ENCODE results near the gene HIP1. TPM values are rescaled to one million over a fixed set of nuclear protein-coding genes. Genes with fewer than 3 reads are reported as not detected.
A peak's percentile ranks its signal among the peaks of the same experiment; 100 is the strongest.

Gene HIP1
- total and polyA plus RNA-seq, 9 of the 15 experiments (the other 6 are each of a cell fraction or from before 2014, with no cell fraction given): 2.4 to 13.7 (median 9.5) TPM

DNA sequence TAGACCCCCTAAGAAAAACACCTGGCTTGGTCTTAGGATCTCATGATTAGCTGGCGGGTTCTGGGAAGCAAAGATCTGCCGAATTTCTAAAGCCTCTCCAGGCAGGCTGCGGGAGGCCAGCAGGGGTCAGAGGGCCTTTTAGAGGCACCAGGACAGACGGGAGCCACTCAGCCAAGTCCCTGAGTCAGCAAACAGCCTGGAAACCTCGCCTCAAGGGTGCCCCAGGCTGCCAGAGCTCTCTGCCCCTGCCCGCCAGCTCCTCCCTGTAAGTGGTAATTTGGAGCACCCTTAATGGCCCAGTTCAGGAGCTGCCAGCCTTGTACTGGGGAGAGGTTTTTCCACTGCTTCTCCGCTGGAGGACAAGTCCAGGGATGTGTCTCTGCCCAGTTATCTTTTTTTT, 88.7 kb downstream of the HIP1 start (continued):
- TF ChIP-seq, protein P1, sequence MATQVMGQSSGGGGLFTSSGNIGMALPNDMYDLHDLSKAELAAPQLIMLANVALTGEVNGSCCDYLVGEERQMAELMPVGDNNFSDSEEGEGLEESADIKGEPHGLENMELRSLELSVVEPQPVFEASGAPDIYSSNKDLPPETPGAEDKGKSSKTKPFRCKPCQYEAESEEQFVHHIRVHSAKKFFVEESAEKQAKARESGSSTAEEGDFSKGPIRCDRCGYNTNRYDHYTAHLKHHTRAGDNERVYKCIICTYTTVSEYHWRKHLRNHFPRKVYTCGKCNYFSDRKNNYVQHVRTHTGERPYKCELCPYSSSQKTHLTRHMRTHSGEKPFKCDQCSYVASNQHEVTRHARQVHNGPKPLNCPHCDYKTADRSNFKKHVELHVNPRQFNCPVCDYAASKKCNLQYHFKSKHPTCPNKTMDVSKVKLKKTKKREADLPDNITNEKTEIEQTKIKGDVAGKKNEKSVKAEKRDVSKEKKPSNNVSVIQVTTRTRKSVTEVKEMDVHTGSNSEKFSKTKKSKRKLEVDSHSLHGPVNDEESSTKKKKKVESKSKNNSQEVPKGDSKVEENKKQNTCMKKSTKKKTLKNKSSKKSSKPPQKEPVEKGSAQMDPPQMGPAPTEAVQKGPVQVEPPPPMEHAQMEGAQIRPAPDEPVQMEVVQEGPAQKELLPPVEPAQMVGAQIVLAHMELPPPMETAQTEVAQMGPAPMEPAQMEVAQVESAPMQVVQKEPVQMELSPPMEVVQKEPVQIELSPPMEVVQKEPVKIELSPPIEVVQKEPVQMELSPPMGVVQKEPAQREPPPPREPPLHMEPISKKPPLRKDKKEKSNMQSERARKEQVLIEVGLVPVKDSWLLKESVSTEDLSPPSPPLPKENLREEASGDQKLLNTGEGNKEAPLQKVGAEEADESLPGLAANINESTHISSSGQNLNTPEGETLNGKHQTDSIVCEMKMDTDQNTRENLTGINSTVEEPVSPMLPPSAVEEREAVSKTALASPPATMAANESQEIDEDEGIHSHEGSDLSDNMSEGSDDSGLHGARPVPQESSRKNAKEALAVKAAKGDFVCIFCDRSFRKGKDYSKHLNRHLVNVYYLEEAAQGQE (IDR thresholded peaks at IDR 0.05; ENCODE audit: borderline replicate concordance): peak; percentile 43; the same call in 1 of the 2 replicates
- TF ChIP-seq, protein P1 (CRISPR knock-in tag; IDR thresholded peaks at IDR 0.05; ENCODE audit: low read depth): no peak
- TF ChIP-seq ZBTB9 (CRISPR knock-in tag; IDR thresholded peaks at IDR 0.05): no peak
- no peak for TF ChIP-seq ZBTB12 (CRISPR knock-in tag; IDR thresholded peaks at IDR 0.05)
- TF ChIP-seq SAFB (IDR thresholded peaks at IDR 0.05; ENCODE audit: borderline replicate concordance, low read depth, low read length): no peak
- no peak for TF ChIP-seq ZFX (CRISPR knock-in tag; IDR thresholded peaks at IDR 0.05)
- TF ChIP-seq DNMT1 (IDR thresholded peaks at IDR 0.05): no peak
- no peak for TF ChIP-seq NR2F6 (CRISPR knock-in tag; IDR thresholded peaks at IDR 0.05)
- no peak for TF ChIP-seq RBFOX2 (IDR thresholded peaks at IDR 0.05; ENCODE audit: low read depth, low read length)
- no peak for TF ChIP-seq ETV1 (tag; conservative IDR thresholded peaks at IDR 0.05; ENCODE audit: low read depth)
- no peak for TF ChIP-seq PTBP1 (IDR thresholded peaks at IDR 0.05; ENCODE audit: low read depth, low read length)
- TF ChIP-seq OTX1 (CRISPR knock-in tag; IDR thresholded peaks at IDR 0.05): no peak
- no peak for TF ChIP-seq ZNF511 (CRISPR knock-in tag; IDR thresholded peaks at IDR 0.05)
- TF ChIP-seq SMARCA5 (IDR thresholded peaks at IDR 0.05): no peak
- TF ChIP-seq SMAD1 (IDR thresholded peaks at IDR 0.05; ENCODE audit: low read depth, low read length, partially characterized antibody): no peak
- TF ChIP-seq ZNF354B (CRISPR knock-in tag; IDR thresholded peaks at IDR 0.05): no peak
- TF ChIP-seq, protein P2, sequence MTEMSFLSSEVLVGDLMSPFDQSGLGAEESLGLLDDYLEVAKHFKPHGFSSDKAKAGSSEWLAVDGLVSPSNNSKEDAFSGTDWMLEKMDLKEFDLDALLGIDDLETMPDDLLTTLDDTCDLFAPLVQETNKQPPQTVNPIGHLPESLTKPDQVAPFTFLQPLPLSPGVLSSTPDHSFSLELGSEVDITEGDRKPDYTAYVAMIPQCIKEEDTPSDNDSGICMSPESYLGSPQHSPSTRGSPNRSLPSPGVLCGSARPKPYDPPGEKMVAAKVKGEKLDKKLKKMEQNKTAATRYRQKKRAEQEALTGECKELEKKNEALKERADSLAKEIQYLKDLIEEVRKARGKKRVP (CRISPR knock-in tag; IDR thresholded peaks at IDR 0.05): no peak
- TF ChIP-seq FOS (IDR thresholded peaks at IDR 0.05; ENCODE audit: extremely low read depth, insufficient read length): no peak
- TF ChIP-seq ASH1L (IDR thresholded peaks at IDR 0.05; ENCODE audit: borderline replicate concordance, low read depth, partially characterized antibody): no peak
